Left ventricle myocardium inferior (tissue), 1 donor: ENCODE data around the gene ANKRD44. TPM values are rescaled to one million over a fixed set of nuclear protein-coding genes. Genes with fewer than 3 reads are reported as not detected.

Experiments used
- DNase-seq: peaks from one replicate; pipeline ENCODE4 v3.0.0-alpha.2; 2020
- H3K27ac ChIP-seq: fragments of 200-600 bp; replicated peaks from 2 replicates; pipeline ENCODE4 v1.8.0; 2021
- H3K27me3 ChIP-seq: fragments of 200-600 bp; 2 replicates; pipeline ENCODE4 v1.8.0; 2021; ENCODE audit warnings: low read depth
- H3K36me3 ChIP-seq: fragments of 200-600 bp; 2 replicates; pipeline ENCODE4 v1.8.0; 2021
- H3K4me1 ChIP-seq: fragments of 200-600 bp; 2 replicates; pipeline ENCODE4 v1.8.0; 2021
- H3K4me3 ChIP-seq: fragments of 200-600 bp; 2 replicates; pipeline ENCODE4 v1.8.0; 2021; ENCODE audit warnings: mild to moderate bottlenecking, moderate library complexity
- H3K9me3 ChIP-seq: fragments of 200-600 bp; replicated peaks from 2 replicates; pipeline ENCODE4 v1.8.0; 2021
- intact Hi-C: fragments of 100-400 bp; cut with micrococcal nuclease; formaldehyde crosslinking; loops from one replicate; pipeline ENCODE4 v1.11.0; 2022
- total RNA-seq: library from RNA; stranded (reverse); fragmentation: NEBNext Ultra II Directional; extraction: Animal tissue kit (Norgen Biotek cat#: 25700); gene quantifications from one replicate; pipeline ENCODE4 v1.2.1, GENCODE V29; 2021
- TF ChIP-seq, protein P1 (sequence below): fragments of 200-600 bp; IDR thresholded peaks from 2 replicates; pipeline ENCODE4 v1.8.0; 2021; ENCODE audit warnings: antibody characterized with exemption, mild to moderate bottlenecking, borderline replicate concordance
- donor health status: DM: no; HTN: yes; CAD: no; lungs with severe emphysema.

Gene ANKRD44
- total RNA-seq, 1 donor from 2014 or later, result 7.1 TPM

DNA sequence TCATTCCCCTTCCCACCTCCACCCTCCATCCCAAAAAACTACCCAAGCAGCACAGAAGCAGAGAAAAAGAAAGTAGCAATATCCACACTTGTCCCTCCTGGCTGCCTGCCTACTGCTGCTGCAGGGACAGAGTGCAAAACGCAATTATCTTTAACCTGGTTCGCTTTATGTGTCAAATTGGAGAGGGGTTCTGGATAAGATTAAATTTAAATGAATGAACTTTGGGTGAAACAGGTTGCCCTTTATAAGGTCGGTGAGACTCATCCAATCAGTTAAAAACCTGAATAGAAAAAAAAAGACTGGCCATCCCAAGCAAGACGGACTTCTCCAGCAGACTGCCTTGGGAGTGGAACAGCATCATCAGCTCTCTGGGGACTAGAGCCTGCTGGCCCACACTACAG lies 62.6 kb downstream of the ANKRD44 start:
- no peak overlapping the region for H3K27ac ChIP-seq
- DNase-seq, result no peak
- H3K4me1 ChIP-seq, result peaks cover 5% of the 10 kb centered on the region
- intact Hi-C loops, result no loop called here
- H3K27me3 ChIP-seq, result no peaks in the 10 kb centered on the region
- TF ChIP-seq, protein P1, sequence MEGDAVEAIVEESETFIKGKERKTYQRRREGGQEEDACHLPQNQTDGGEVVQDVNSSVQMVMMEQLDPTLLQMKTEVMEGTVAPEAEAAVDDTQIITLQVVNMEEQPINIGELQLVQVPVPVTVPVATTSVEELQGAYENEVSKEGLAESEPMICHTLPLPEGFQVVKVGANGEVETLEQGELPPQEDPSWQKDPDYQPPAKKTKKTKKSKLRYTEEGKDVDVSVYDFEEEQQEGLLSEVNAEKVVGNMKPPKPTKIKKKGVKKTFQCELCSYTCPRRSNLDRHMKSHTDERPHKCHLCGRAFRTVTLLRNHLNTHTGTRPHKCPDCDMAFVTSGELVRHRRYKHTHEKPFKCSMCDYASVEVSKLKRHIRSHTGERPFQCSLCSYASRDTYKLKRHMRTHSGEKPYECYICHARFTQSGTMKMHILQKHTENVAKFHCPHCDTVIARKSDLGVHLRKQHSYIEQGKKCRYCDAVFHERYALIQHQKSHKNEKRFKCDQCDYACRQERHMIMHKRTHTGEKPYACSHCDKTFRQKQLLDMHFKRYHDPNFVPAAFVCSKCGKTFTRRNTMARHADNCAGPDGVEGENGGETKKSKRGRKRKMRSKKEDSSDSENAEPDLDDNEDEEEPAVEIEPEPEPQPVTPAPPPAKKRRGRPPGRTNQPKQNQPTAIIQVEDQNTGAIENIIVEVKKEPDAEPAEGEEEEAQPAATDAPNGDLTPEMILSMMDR, result no peak
- no peak overlapping the region for H3K4me3 ChIP-seq
- no peaks in the 10 kb centered on the region for H3K36me3 ChIP-seq
- no peaks in the 10 kb centered on the region for H3K9me3 ChIP-seq

DNA sequence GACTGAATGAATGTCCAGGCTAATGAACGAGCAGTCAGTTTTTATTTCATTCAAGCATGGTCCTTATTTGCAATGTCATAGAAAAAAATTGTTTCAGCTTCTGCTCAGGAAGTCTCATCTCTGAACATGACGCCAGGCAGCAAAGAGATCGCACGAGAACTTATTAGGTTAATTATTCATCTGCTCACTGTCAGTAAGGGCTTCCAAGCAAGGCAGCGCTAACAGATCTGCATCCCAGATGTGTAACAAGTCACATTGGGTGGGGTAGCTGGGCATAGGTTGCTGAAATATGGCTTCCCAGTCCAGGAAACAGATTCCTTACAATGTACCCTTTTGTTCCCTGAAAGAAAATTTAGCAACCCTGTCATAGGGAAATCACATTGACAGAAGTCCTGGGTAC lies 63.5 kb downstream of the ANKRD44 start:
- TF ChIP-seq, protein P1, result no peak
- Histone ChIP-seq H3K36me3 (no peaks in the 10 kb centered on the region), H3K4me1 (peaks cover 5% of the 10 kb centered on the region), H3K4me3 (no peak overlapping the region), H3K27me3 (no peaks in the 10 kb centered on the region), H3K9me3 (no peaks in the 10 kb centered on the region), H3K27ac (no peak overlapping the region)
- DNase-seq, result no peak
- intact Hi-C loops, result no loop called here

DNA sequence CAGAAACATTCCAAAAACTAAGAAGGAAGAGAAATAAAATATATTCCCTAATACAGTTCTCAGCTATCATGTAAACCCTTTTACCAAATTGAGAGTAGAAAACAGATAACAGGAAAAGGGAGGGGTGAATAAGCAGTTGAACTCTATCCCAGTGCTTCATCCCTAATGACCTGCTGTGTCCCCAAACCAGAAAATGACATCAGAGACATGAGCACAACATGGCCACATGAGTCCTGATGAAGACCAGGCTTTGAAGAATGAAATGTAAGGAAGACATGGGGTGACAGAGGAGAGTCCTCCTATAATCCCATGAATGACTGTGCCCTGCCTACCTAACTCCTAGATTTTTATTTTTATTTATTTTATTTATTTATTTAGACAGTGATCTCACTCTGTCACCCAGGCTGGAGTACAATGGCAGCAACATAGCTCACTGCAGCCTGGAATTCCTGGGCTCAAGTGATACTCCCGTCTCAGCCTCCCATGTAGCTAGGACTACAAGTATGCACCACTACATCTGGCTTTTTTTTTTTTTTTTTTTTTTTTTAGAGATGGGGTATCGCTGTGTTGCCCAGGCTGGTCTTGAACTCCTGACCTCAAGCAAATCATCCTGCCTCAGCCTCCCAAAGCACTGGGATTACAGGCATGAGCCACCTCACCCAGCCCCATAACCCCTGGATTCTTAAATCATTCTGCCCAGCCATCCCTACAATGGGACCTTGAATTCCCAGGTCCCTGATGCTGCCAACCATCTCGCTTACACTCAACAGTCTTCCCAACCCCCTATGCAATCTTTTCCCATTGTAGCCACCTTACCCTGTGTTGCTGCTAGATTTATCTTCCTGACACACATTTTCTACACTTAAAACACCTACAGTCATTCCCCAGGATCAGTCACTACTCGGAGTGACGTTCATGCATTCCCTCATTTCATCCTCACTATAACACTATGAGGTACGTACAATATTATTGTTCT lies 64.5 kb downstream of the ANKRD44 start:
- H3K4me3 ChIP-seq, result no peak overlapping the region
- H3K4me1 ChIP-seq, result peaks cover 5% of the 10 kb centered on the region
- no peak for DNase-seq
- no peaks in the 10 kb centered on the region for H3K9me3 ChIP-seq
- intact Hi-C loops, result no loop called here
- H3K27me3 ChIP-seq, result no peaks in the 10 kb centered on the region
- H3K27ac ChIP-seq, result no peak overlapping the region
- TF ChIP-seq, protein P1, result no peak
- H3K36me3 ChIP-seq, result no peaks in the 10 kb centered on the region

DNA sequence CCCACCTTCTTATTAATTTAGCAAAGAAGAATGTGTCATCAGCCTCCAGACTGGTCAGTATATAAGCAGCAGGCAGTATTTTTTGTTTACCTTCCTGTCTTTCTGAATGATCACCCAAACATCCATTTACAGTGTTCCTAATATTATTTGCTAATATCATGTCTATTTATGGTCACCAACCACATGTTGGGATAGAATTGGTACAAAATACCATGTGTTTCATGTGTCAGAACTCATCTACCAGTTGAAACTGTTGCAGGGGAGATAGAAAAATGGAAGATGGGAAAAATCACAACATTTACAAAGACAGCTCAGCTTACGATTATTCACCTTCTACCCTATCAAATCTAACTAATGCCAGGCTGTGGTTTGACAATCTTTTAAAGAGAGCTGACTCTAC lies 66.2 kb downstream of the ANKRD44 start:
- no peaks in the 10 kb centered on the region for H3K27me3 ChIP-seq
- intact Hi-C loops, result no loop called here
- no peaks in the 10 kb centered on the region for H3K9me3 ChIP-seq
- H3K27ac ChIP-seq, result no peak overlapping the region
- no peak for DNase-seq
- H3K4me3 ChIP-seq, result no peak overlapping the region
- no peaks in the 10 kb centered on the region for H3K36me3 ChIP-seq
- TF ChIP-seq, protein P1, result no peak
- H3K4me1 ChIP-seq, result peaks cover 5% of the 10 kb centered on the region

DNA sequence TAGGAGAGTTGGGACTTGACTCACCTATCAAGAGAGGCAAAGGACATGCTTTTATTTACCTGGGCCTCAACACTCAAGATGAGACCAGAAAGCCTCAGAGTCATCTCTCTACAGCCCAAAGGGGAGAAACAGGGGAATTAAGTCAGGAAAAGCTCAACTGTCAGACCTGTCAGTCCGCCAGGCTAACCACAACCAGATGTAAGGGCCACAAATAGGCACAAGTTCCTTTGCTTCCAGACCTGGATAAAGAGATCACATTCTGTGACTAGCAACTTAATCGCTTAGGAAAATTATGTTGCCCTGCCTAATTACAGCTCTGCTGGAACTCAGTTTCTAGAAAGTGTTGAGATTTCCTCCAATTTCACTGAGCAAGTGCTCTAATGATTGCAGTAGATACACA lies 67.9 kb downstream of the ANKRD44 start:
- peaks cover 5% of the 10 kb centered on the region for H3K4me1 ChIP-seq
- intact Hi-C loops, result no loop called here
- TF ChIP-seq, protein P1, result no peak
- H3K27me3 ChIP-seq, result no peaks in the 10 kb centered on the region
- no peak for DNase-seq
- no peak overlapping the region for H3K27ac ChIP-seq
- no peaks in the 10 kb centered on the region for H3K36me3 ChIP-seq
- H3K9me3 ChIP-seq, result no peaks in the 10 kb centered on the region
- H3K4me3 ChIP-seq, result no peak overlapping the region
